Thyroid gland (tissue), 4 donors: ENCODE results near the gene CBX1.

ENCODE experiments used
- POLR2A ChIP-seq, 2 donors: fragments of 450-650 bp; IDR thresholded peaks; one replicate each; pipeline ENCODE4 v1.6.1; 2017; ENCODE audit warnings: antibody characterized with exemption in 2 of 2, mild to moderate bottlenecking in 2 of 2, moderate library complexity in 1 of 2
- TF ChIP-seq, protein P1 (sequence below), 6 experiments: fragments of 200-600 bp in 3 of 6; fragments of 450-650 bp in 3 of 6; sonication (generic) in 3 of 6; IDR thresholded peaks; one replicate each; pipeline ENCODE4 v1.5.1; 2016 to 2019; ENCODE audit warnings: antibody characterized with exemption in 6 of 6, mild to moderate bottlenecking in 2 of 6, inconsistent platforms in 1 of 6, moderate library complexity in 1 of 6

- TF ChIP-seq, protein P1, sequence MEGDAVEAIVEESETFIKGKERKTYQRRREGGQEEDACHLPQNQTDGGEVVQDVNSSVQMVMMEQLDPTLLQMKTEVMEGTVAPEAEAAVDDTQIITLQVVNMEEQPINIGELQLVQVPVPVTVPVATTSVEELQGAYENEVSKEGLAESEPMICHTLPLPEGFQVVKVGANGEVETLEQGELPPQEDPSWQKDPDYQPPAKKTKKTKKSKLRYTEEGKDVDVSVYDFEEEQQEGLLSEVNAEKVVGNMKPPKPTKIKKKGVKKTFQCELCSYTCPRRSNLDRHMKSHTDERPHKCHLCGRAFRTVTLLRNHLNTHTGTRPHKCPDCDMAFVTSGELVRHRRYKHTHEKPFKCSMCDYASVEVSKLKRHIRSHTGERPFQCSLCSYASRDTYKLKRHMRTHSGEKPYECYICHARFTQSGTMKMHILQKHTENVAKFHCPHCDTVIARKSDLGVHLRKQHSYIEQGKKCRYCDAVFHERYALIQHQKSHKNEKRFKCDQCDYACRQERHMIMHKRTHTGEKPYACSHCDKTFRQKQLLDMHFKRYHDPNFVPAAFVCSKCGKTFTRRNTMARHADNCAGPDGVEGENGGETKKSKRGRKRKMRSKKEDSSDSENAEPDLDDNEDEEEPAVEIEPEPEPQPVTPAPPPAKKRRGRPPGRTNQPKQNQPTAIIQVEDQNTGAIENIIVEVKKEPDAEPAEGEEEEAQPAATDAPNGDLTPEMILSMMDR (IDR thresholded peaks at IDR 0.05), result no peak
- no peak for TF ChIP-seq POLR2A (IDR thresholded peaks at IDR 0.05)
Measured at GRCh38 chr17:48129981-48130380, 28.7 kb upstream of the CBX1 start.
